Lung microvascular endothelial cell (primary cell): ENCODE measurements around the gene RNF25. TPM values are rescaled to one million over a fixed set of nuclear protein-coding genes. Genes with fewer than 3 reads are reported as not detected.

ENCODE experiments used
- DNase-seq, 2 donors: peaks; one replicate each; pipeline versions ENCODE4 v3.0.0 to v3.0.0-alpha.2; 2010; ENCODE audit warnings: low read depth in 2 of 2
- total RNA-seq: library from RNA; depleted of rRNA; stranded (reverse); fragments of >200 nt; gene quantifications from 2 replicates; pipeline ENCODE4 v1.2.1, GENCODE V29; 2014

The RNF25 gene, protein sequence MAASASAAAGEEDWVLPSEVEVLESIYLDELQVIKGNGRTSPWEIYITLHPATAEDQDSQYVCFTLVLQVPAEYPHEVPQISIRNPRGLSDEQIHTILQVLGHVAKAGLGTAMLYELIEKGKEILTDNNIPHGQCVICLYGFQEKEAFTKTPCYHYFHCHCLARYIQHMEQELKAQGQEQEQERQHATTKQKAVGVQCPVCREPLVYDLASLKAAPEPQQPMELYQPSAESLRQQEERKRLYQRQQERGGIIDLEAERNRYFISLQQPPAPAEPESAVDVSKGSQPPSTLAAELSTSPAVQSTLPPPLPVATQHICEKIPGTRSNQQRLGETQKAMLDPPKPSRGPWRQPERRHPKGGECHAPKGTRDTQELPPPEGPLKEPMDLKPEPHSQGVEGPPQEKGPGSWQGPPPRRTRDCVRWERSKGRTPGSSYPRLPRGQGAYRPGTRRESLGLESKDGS
- total RNA-seq, result 28.5 and 36.7 TPM in 2 replicates

DNA sequence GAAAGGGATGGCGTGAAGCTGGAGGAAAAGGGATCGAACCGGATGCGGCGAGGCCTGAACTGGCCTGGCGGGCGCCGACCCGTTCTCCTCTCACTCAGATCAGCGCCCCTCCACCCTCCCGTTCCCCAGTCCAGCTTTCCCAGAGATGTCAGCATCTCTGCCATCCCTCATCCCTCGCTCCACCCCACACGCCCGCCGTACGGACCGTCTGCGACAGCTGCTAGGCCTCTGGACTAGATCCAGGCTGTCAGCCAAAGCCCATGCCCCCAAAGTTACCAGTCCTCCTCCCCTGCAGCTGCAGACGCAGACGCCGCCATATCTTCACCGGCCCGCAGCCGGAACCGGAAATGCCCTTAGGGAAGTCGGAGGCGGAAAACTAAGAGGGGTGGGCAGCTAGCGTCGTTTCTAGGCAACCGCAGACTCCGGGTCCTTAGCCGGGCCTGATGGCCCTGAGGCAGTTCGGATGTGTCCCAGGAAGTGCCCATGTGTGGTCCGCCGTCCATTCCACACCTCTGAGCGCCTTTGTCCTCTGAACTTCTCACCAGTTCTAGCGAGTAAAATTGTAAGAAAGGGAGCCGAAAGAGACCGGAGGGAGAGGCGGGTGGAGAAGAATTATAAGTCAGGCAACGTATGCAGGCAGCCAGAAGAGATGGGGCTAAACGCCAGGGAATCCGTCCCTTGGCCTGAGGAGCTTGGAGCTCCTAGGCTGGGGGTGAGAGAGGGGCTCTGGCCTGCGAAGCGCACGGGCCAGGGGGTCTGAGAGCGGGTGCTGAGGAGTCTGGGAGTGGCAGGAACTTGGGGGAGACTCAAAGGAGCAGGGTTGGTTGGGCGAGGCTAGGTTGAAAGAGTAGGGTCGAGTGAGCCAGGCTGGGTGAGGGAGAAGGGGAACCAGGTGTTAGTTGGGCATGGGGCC is at the start of gene RNF25, which contains the start of gene STK36:
Gene RNF25, minus strand, starts transcription at position 349 of the 913 bp plus-strand sequence. Its CDS starts 32 bp downstream, at position 317.
Gene STK36, plus strand, starts transcription at position 433 of the 913 bp plus-strand sequence. CDS start 744 bp downstream, outside the sequence.
- DNase-seq, result peak; percentile 73 to 87

DNA sequence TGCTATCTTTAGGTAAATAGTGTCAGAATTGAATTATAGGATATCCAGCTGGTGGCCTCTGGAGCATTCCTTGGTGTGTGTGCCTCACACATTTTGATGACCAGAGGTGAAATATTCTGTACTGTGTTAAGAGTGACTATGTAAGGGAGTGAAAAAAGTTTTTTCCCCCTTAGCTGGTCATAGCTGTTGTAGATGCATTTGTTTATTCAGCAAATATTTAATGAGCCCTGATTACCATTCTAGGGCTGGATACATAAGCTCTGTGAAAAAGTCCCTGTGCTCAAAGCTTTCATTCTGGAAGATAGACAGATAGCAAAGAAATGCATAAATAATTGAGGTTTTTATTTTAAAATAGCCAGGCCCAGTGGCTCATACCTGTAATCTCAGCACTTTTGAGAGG is 49.7 kb upstream of the RNF25 start:
- DNase-seq, result no peak

GRCh38 chr2:218720048-218721041 is 48.5 kb upstream of the RNF25 start:
- DNase-seq, result no peak

DNA sequence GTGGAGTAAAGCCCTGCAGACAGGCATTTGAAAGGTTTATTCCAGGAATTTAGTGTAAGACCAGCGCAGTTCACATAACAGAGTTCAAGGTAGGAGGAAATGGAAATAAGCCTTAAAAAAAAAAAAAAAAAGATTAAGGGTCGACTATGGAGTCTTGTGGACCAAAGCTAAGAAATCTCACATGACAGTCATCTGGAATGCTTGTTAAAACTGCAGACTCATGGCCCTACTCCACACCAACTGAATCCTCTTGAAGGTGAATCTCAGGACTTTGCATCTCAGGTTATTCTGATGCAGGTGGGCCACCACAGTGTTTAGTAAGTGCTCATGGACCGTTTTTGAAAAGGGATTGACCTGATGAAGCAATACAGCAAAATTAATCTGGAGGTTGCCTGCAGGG is 47.7 kb upstream of the RNF25 start:
- no peak for DNase-seq

DNA sequence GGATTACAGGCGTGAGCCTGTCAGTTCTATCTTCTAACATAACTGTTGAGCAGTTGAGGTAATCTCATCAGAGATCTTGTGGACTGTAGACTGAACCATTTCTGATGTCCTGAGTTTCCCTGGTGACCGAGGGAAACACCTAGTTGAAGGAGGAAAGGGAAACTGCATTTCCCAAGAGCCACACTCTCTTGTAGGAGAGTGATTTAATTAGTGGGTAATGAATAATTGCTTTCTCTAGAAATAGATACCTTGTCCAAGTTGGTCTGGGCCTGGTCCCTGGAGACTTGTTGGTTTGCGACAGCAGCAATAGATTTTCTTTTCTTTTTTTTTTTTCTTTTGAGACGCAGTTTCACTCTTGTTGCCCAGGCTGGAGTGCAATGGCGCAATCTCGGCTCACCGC is 46.3 kb upstream of the RNF25 start:
- DNase-seq, result no peak

- DNase-seq, result peak in 1 of 2 donors; percentile 45
These were observed 45.5 kb upstream of the RNF25 start for GRCh38 chr2:218717262-218717661.

DNA sequence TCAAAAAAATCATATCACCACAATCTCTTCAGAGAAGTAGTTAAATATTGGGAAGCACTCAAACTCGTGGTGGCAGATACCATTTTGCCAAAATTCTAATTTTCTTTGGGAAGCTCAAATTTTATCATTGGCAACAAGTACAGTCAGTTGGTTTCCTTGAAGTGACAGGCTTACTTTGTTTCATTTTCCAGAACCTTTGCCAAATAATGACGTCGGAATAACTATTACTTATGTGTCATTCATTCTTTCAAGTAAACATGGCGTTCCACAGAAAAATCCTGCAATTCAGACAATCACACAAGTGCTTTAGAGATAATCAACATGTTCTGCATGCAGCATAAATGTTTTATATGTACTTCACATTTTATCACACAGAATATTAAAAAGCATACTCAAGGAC is 44.3 kb upstream of the RNF25 start:
- peak; percentile 21 to 86 for DNase-seq

DNA sequence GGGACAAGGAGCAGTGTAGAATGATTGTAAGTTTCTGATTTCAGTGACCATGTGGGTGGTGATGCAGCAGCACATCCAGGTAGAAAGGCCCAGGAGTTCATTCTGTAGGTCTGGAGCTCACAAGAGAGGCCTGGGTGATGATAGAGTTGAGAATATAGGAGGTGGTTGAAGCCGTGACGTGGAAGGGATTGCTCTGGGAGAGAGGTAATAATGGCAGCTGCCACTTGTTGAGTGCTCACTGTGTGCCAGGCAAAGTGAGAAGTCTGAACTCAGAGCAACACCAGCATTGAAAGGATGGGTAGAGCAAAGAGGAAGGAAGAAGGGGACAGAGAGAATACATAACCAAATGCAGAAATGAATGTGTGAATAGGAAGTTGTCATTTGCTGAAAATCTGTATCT is 42.1 kb upstream of the RNF25 start:
- DNase-seq, result no peak

DNA sequence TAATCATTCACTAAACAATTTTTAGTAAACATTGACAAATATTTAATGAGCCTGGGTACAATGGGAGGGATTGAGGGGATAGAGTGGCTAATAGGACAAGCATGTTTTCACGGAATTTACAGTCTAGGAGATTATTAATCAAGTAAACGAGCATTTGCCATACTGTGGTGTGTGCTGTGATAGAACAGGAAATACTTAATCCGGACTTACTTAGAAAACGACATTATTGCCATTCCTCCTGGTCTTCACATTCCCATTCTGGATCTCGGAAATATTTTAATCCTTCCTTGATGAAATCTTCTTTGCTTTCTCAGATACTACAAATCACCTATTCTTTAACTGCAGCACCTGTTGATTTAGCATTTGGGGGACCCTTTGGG is 39.7 kb upstream of the RNF25 start:
- DNase-seq, result peak; percentile 8 to 35

DNA sequence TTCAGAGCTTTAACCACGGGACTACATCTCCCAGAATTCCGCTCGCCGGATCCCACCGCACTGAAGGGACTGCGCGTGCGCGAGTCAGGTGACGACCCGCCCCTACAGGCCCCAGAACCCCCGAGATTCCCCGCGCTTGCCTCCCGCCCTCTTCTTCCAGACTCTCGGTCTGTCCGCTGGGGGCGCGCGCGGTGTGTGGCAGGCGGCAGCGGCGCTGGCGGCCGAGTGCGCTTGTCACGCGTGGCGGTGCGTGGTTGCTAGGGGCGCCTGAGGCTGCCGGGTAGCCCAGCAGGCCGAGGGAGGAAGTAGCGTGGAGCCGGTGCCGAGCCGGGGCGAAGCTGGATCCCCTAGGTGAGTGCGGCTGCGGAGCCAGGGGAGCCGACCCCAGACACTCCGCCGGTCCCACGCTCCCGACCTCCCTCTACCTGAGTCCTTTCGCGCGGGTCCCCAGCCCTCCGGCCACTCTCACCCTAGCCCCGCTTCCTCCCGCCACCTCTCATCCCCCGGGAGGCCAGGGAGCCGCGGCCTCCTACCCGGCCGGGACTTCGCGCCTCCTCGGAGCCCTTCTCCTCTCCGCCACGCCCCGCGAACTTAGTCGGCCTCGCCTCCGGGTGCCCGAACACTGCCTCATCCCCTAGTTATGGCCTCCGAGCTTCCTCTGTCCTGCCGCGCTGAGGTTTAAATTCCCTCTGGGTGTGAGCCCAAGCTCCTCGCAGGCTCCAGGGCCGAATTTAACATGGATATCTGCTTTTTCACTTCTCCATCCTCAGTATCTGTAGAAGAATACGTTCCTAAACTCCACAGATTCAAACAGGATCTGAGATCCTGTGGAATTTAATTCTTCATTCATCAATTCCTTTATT is 39.1 kb upstream of the RNF25 start, which contains the start of gene TTLL4:
Gene TTLL4, plus strand, starts transcription at position 149 of the 863 bp plus-strand sequence. CDS start 26,842 bp downstream, outside the sequence.
- peak; percentile 97 for DNase-seq

DNA sequence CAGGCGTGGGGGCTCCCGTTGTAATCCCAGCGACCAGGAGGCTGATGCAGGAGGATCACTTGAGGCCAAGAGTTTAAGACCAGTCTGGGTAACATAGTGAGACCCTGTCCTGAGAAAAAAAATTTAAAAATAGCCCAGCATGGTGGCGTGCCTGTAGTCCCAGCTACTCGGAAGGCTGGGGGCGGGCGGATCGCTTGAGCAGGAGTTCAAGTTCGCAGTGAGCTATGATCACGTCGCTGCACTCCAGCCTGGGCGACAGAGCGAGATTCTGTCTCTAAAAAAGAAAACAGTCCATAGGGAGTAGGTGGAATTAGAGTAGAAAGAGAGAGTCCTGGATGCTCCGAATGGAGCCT is 38.5 kb upstream of the RNF25 start:
- no peak for DNase-seq

- DNase-seq, result no peak
These were observed 38.1 kb upstream of the RNF25 start for GRCh38 chr2:218709908-218710307.

DNA sequence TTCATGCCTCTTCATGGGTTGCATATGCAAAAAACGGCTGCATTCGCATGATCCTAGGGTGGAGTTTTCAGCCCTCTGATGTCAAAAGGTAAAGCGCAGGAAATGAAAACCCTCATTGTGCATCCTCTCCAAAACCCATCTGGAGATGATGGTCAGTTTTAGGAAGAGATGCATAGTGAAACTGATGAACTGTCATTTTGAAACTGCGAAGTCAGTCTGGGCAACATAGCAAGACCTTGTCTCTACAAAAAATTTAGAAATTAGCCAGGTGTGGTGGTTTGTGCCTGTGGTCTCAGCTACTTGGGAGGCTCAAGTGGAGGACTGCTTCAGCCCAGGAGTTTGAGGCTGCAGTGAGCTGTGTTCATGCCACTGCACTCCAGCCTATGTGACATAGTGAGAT is 36.3 kb upstream of the RNF25 start:
- DNase-seq, result no peak

- no peak for DNase-seq
These were observed 31.5 kb upstream of the RNF25 start for GRCh38 chr2:218703341-218703740.

- DNase-seq, result no peak
These were observed 30.0 kb upstream of the RNF25 start for GRCh38 chr2:218701806-218702205.

DNA sequence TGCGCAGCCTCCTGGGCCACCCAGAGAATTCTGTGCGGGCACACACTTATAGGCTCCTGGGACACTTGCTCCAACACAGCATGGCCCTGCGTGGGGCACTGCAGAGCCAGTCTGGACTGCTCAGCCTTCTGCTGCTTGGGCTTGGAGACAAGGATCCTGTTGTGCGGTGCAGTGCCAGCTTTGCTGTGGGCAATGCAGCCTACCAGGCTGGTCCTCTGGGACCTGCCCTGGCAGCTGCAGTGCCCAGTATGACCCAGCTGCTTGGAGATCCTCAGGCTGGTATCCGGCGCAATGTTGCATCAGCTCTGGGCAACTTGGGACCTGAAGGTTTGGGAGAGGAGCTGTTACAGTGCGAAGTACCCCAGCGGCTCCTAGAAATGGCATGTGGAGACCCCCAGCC is 27.1 kb upstream of the RNF25 start:
- DNase-seq, result no peak

- peak in 1 of 2 donors; percentile 47 for DNase-seq
These were observed 22.8 kb upstream of the RNF25 start for GRCh38 chr2:218694405-218695145.

GRCh38 chr2:218691234-218691633 is 19.4 kb upstream of the RNF25 start:
- DNase-seq, result no peak

GRCh38 chr2:218687400-218688060 is 15.7 kb upstream of the RNF25 start:
- DNase-seq, result peak; percentile 78 to 85
